ENCODE measurements around the gene ASH1L.

Gene ASH1L

DNA sequence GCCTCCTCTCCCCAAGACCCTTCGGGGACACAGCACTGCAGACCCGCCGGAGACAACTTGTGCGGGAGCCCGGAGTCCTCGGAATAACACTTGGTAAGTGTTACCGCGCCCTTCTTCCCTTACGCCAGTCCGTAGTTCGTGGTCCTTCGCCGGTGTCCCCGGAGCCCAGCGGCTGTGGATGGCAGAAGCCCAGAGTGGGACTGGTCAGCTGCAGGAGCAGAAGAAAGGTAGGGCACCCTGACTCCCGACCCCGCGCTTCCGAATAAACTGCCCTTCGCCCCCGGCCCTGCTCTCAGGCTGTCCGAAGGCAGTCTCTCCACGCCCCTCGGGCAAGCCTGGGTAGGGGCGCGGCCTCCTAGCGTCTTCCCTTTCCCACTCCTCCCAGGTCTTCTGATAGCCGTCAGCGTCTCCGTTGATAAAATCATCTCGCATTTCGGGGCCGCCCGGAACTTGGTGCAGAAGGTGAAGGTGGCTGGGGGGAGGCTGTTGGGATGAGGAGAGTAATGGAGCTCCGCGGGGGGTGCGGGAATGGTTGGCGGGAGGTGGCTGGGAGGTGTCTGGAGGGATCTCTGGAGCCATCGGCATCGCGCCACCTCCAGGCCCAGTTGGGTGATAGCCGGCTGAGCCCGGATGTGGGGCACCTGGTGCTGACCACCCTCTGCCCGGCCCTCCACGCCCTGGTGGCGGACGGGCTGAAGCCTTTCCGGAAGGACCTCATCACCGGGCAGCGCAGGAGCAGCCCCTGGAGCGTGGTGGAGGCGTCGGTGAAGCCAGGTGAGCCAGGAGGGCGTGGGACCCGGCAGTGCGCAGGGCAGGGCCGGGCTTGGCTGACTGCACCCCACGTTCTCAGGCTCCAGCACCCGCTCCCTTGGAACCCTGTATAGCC, 237.6 kb downstream of the ASH1L start:
- DNase-seq: peak in 1 of 5 experiments; percentile 15

GRCh38 chr1:155324037-155324716, 238.4 kb downstream of the ASH1L start:
- peak; percentile 78 to 94 (median 87) for DNase-seq

GRCh38 chr1:155323729-155324036, 238.9 kb downstream of the ASH1L start:
- DNase-seq: peak; percentile 62 to 89 (median 73)

DNA sequence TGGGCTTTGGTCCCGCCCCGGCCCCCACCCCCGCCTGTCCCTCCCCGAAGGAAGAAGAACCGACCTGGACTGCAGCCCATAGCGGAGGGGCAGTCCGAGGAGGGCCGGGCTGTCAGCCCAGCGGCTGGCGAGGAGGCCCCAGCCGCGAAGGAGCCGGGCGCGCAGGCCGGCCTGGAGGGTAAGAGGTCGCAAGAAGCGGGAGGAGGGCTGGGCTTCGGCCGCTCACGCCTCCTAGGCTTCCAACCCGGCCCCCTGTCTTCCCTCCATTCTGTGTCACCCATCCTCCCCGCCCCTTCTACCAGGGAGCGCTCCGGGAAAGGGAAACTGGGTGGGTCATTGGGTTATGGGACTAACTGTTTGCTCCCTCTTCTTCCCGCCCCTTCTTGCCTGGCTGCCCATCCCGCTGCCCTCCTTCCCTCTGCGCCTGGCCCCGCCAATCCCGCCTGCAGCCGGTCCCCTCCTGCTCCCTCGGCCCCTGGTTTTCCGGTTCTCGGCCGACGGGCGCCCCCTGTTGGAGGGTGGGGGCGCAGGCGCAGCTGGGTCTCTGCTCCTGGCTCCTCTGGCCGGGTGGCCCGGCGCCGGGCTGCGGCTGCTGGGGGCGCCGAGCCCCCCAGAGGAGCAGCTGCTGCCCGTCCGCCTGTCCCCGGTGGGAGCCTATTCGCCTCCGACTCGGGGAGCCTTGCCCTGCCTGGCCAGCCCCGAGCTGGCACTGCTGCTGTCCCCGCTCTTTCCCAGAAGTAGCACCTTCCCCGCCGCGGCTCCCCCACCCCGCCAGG, 239.5 kb downstream of the ASH1L start:
- peak; percentile 76 to 80 (median 76) for DNase-seq

DNA sequence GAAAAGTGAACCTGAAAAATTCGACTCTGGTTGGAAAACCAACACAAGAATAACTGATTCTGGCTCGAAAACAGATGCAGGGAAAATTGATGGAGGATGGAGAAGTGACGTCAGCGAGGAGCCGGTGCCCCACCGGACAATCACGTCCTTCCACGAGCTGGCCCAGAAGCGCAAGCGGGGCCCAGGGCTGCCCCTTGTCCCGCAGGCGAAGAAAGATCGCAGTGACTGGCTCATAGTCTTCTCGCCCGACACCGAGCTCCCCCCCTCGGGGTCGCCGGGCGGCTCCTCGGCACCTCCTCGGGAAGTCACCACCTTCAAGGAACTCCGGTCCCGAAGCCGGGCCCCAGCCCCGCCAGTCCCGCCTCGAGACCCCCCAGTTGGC, 240.0 kb downstream of the ASH1L start:
- peak in 1 of 5 experiments; percentile 21 for DNase-seq

DNA sequence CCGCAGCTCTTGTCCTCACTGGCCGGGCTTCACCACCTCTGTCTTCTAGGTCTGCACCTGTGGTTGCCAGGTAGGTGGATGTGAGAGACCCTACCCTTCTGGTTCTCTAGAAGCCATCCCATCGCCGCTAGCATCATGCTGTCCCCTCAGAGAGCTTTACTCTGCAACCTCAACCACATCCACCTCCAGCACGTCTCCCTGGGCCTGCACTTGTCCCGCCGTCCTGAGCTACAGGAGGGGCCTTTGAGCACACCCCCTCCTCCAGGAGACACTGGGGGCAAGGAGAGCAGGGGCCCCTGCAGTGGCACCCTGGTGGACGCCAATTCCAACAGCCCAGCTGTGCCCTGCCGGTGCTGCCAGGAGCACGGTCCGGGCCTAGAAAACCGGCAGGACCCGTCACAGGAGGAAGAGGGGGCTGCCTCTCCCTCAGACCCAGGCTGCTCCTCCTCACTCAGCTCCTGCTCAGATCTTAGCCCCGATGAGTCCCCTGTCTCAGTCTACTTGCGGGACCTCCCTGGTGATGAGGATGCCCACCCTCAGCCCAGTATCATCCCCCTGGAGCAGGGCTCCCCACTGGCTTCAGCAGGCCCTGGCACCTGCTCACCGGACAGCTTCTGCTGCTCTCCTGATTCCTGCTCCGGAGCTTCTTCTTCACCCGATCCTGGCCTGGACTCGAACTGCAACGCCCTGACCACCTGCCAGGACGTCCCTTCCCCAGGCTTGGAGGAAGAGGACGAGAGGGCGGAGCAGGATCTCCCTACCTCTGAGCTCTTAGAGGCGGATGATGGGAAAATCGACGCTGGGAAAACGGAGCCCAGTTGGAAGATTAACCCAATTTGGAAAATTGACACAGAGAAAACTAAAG, 240.7 kb downstream of the ASH1L start:
- peak in 1 of 5 experiments; percentile 23 for DNase-seq

DNA sequence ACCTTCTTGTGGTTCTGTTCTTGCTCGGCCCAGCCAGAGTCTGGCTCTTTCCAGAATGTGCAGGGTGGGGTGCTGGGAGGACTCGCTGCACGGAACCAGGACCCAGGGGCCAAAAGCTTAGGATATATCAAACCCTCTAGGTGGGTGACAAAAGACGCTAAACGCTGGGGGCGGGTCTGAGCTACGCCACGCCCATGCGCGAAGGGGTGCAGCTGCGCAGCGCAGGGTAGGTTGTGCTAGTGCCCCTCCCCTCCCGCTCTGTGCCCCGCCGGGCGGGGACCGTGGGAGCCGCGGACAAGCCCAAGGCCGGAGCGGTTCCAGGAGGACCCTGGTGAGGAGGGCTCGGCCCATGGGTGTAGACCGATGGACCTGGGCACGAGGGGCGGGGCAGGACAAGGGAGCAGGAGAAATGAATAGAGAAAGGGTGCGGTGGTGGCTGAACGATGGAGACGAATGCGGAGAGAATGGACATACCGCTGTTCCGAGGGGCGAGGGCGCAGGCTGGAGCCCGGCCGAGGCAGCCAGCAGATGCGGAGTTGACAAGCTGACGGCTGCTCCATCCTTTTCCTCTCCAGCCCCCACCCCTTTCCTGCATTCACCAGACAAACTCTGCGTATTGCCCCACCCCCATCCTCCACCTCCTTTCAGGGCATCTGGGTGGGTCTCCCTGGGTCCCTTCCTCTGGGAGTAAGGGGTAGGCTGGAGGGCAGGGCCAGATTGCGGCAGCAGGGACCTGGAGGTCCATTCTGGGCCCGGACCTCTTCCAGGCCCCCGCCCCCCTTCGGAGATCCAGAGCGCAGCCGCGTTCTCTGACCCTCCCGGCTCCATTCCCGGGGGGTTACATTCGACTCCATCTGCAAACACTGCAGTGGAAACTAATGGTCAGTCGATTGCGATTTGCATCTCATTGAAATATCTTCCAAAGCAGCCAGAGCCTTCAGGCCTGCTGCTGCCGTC, 241.7 kb downstream of the ASH1L start, which contains the start of gene RUSC1:
RUSC1 (plus strand) TSS at position 234 of the 957 bp plus-strand sequence. CDS start 880 bp downstream, outside the sequence.
- DNase-seq: peak; percentile 28 to 79 (median 51)

GRCh38 chr1:155320252-155320651, 242.4 kb downstream of the ASH1L start:
- no peak for DNase-seq

DNA sequence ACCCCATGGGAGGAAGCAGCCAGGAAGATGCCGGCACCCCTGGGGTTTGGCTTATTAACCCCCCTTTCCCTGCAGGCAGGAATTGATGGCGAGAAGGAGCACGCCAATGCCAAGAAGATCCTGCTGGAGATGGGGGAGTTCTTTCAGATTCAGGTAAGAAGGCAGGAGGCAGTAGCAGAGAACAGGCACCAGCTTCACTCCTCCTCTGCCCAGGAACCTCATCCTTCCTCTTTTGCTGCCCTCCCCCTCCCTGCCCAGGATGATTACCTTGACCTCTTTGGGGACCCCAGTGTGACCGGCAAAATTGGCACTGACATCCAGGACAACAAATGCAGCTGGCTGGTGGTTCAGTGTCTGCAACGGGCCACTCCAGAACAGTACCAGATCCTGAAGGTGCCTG, 243.1 kb downstream of the ASH1L start:
- DNase-seq: no peak

DNA sequence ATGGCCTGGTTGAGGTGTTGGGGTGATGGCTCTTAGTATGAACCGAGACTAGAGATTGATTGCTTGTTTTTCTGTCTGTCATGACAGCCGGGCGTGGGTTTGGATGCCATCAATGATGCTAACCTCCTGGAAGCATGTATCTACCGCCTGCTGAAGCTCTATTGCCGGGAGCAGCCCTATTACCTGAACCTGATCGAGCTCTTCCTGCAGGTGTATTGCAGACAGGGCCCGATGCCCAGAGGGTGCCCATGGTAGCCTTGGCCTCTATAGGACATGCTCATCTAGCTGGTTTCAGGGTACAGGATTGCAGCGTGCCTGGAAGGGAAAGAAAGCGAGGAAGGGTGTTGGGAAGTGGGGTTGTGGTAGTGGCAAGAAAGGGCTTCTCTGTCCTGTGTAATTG, 244.5 kb downstream of the ASH1L start:
- DNase-seq: no peak

- DNase-seq: no peak
Observed at GRCh38 chr1:155316922-155317321, 245.7 kb downstream of the ASH1L start.

DNA sequence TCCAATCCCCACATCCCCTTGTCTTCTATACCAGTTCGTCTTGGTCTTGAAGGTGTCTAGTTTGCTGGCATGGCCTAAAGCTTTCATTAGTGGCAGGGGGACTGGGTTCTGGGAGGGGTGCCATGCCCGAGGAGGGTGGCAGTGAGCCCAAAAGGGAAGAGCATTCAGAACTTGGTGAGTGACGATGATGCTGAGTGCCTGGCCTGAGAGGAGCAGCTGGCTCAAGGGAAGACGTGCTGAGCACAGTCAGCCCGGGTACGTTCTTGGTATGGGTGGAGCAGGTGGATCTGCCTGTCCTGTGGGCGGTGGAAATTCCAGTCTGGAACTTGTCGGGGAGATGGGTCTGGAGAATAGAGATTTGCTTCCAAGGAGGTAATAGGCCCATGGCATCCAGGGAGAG, 249.3 kb downstream of the ASH1L start:
- no peak for DNase-seq

- DNase-seq: peak in 1 of 5 experiments; percentile 28
Observed at GRCh38 chr1:155309423-155310021, 253.1 kb downstream of the ASH1L start.

DNA sequence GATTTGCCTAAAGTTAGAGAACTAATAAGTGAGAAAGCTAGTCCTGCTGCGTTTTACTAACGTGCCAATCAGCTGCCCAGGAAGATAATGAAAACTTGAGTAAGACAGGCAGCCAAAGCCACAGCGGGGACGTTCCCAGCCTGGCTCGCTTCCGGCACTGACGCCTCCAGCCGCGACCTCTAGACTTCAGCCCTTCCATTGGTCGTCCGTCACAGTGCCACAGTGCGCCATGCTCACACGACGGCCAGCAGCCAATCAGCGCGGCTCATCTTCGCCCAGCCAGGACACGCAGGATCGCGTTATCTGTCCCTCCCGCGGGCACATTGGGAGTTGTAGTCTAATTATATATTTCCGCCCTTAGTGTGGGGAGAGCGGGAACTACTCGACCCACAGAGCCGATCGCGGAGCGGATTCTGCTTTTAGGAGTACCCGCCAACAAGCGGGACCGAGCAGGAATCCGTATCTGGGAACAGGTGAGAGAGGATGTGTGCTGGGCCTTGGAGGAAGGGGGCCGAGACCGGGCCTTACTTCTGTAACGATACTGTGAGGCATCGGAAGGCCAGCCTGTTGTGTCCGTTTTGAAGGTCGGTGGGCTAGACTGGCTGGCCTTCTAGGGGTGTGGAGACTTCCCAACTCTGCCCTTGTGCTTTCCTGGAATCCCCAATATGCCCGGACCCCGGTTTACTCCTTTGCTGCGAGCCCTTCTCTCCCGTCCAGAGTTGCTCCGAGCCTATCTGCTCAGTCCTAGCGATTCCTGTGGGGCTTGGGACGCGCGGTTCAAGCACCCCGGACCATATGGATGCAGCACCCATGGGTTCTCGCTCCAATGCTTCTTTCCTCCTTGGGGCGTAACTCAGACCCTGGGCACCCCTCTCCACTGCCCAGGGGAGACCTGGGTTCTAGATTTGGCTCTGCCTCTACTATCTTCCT, 253.8 kb downstream of the ASH1L start, which contains the start of gene FDPS:
FDPS (plus strand) TSS at position 374 of the 930 bp plus-strand sequence. CDS start 924 bp downstream, outside the sequence.
- peak; percentile 89 to 100 (median 97) for DNase-seq

GRCh38 chr1:155307247-155307740, 255.3 kb downstream of the ASH1L start:
- peak in 1 of 5 experiments; percentile 41 for DNase-seq

DNA sequence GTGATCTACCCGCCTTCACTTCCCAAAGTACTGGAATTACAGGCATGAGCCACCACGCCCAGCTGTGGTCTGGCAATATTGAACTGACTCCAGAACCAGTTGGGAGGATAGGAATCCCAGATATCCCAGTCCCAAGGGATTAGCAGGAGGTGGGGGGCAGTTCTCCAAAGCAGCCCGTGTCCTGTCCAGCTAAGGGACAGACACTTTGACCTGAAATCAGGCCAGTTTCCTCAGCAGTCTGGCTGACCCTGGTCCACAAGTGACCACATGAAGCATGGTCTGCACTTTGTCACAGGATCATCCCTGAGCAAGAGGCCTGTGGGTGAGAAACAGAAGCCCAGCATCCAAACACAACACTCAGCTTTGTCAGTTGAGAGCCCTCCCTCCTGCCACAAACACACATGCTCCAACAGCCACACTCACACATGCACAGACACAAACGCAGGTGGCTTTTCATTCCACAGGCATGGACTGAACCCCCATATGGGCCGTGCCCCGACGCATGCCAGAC, 256.7 kb downstream of the ASH1L start:
- no peak for DNase-seq

DNA sequence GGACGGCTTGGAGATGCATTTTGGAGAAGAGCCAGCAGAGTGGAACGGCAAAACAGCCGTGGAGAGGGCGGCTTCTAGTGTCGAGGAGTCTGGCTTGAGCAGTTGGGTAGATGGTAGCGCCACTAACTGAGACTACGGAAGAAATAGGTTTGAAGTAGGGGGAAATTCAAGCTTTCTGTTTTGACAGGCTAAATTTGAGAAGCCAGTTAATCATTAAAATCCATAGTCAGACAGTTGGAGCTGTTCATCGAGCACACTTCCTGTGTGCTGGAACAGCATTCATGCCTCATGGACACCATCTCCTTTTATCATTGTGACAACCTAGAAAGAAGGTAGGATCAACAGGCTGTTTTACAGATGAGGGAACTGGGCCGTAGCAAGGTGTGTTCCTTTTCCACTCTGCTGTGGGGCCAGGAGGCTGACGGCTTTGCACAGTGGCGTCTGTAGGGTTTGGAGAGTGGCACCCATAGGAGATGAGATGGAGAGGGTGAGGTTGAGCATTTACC, 258.0 kb downstream of the ASH1L start:
- DNase-seq: no peak

- no peak for DNase-seq
Observed at GRCh38 chr1:155301342-155301841, 261.2 kb downstream of the ASH1L start, which contains the start of gene PKLR. TSS of gene PKLR (minus strand) at chr1:155301438. CDS start at chr1:155301395, 43 bp downstream.
